Cardiac fibroblast (primary cell): ENCODE measurements around the gene ZNHIT6.
A peak's percentile ranks its signal among the peaks of the same experiment; 100 is the strongest.

Experiments used
- DNase-seq, 2 donors: peaks; one replicate each; pipeline versions ENCODE4 v3.0.0 to v3.0.0-alpha.2; 2010; ENCODE audit warnings: low read depth in 2 of 2
- H3K4me3 ChIP-seq, 2 donors: replicated peaks in 1 of 2; 1 replicate in 1 of 2; 2 replicates in 1 of 2; pipeline ENCODE4 v1.5.1; 2011; ENCODE audit warnings: low read depth in 2 of 2, low read length in 2 of 2, mild to moderate bottlenecking in 2 of 2, moderate library complexity in 1 of 2
- CTCF ChIP-seq: IDR thresholded peaks from one replicate; pipeline ENCODE4 v1.5.1; 2011; ENCODE audit warnings: low read depth, mild to moderate bottlenecking, low read length, inconsistent platforms

Gene ZNHIT6

GRCh38 chr1:85621430-85621829, 86.8 kb downstream of the ZNHIT6 start:
- no peak overlapping the region for H3K4me3 ChIP-seq
- no peak for TF ChIP-seq CTCF
- no peak for DNase-seq

GRCh38 chr1:85617633-85618100, 90.6 kb downstream of the ZNHIT6 start:
- DNase-seq: peak; percentile 37 to 78
- TF ChIP-seq CTCF: no peak
- H3K4me3 ChIP-seq: no peak overlapping the region

GRCh38 chr1:85616736-85617135, 91.5 kb downstream of the ZNHIT6 start:
- H3K4me3 ChIP-seq: no peak overlapping the region
- no peak for TF ChIP-seq CTCF
- no peak for DNase-seq

GRCh38 chr1:85616364-85616705, 91.9 kb downstream of the ZNHIT6 start:
- H3K4me3 ChIP-seq: no peak overlapping the region

GRCh38 chr1:85615586-85616363, 92.5 kb downstream of the ZNHIT6 start:
- no peak overlapping the region for H3K4me3 ChIP-seq
- TF ChIP-seq CTCF: no peak
- peak in 1 of 2 donors; percentile 49 for DNase-seq

More at GRCh38 chr1:85616364-85616705, 91.9 kb downstream of the ZNHIT6 start:
- DNase-seq: no peak
- no peak for TF ChIP-seq CTCF

- peak; percentile 84 for TF ChIP-seq CTCF
- H3K4me3 ChIP-seq: no peak overlapping the region
- peak; percentile 95 to 96 for DNase-seq
Observed at GRCh38 chr1:85612704-85613361, 95.4 kb downstream of the ZNHIT6 start.
